ENCODE data around the gene GDF15.
"Not testable (repeated sequence)": the region's sequence is repeated elsewhere in the genome, so short reads cannot be mapped to it uniquely, and the experiment has no call there.

The GDF15 gene

DNA sequence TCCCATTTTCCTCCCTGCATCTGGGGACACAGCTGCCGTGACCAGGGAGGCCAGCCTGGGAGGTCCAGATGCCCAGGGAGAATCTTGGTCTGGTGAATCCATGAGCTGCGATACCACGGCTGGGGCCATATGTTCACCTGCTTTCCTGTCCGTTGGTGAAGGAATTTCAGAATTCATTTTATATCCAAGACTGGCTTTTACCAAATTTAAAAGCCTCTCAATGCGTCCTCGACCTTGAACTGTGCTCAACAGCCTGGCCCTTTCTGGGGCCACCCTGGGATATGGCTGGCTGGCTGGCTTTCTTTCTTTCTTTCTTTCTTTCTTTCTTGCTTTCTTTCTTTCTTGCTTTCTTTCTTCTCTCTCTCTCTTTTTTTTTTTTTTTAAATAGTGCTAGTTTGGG is 22.2 kb upstream of the GDF15 start:
- H3K4me3 ChIP-seq (ENCODE audit: control insufficient read depth, low read depth, low read length), result no peak overlapping the region
- no peak for DNase-seq (ENCODE audit: low read depth)
- no peak for TF ChIP-seq CTCF (IDR thresholded peaks at IDR 0.05; ENCODE audit: control insufficient read depth, insufficient read depth, low read depth, low read length, missing control alignments)

DNA sequence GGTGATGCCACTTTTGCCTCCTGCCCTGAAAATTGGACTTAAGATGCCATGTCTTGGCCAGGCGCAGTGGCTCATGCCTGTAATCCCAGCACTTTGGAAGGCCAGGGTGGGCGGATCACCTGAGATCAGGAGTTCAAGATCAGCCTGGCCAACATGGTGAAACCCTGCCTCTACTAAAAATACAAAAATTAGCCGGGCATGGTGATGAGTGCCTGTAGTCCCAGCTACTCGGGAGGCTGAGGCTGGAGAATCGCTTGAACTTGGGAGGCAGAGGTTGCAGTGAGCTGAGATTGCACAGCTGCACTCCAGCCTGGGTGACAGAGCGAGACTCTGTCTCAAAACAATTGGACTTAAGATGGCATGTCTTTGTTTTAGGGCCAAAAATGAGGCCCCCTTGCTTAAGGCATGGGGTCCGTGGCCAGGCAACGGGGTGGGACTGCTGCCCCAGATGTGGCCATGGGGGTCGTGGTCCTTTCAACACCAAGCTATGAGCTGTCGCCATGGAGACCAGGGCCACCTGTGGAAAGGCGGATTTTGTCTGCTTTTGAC is 21.6 kb upstream of the GDF15 start:
- not testable (repeated sequence) for DNase-seq (ENCODE audit: low read depth); H3K4me3 ChIP-seq (ENCODE audit: control insufficient read depth, low read depth, low read length)

DNA sequence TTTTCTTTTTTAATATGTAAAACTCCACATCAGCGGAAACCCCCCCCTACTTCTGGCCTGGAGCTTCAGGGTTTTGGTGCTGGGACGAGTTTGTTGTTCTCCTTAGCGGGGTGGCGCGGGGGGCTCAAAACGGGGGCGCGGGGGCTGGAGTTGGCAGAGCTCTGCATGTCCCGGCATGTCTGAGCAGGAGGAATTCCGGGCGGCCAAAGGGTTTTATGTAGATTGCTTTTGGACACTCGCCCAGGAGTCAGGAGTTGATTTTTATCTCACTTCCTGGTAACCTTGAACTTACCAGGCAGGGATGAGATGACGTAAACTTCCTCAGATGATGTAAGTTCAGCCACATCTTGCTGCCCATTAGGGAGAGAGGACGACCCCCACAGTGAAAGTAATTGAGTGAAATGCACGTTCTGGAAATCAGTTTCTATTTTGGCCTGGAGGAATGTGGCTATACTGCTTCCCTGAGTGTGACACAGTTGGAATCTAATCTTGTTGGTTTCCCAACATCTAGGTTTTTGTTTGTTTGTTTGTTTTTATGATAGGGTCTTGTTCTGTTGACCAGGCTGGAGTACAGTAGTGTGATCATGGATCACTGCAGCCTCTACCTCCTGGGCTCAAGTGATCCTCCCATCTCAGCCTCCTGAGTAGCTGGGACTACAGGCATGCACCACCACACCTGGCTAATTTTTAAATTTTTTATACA is 21.0 kb upstream of the GDF15 start:
- DNase-seq (ENCODE audit: low read depth), result peak; percentile 98
- H3K4me3 ChIP-seq (ENCODE audit: control insufficient read depth, low read depth, low read length), result no peak overlapping the region
- TF ChIP-seq CTCF (IDR thresholded peaks at IDR 0.05; ENCODE audit: control insufficient read depth, insufficient read depth, low read depth, low read length, missing control alignments), result no peak

- no peak for DNase-seq (ENCODE audit: low read depth)
- TF ChIP-seq CTCF (IDR thresholded peaks at IDR 0.05; ENCODE audit: control insufficient read depth, insufficient read depth, low read depth, low read length, missing control alignments), result no peak
Observed at GRCh38 chr19:18366021-18366435, 19.9 kb upstream of the GDF15 start.

GRCh38 chr19:18368504-18369222 is 17.3 kb upstream of the GDF15 start:
- no peak for DNase-seq (ENCODE audit: low read depth)
- no peak overlapping the region for H3K4me3 ChIP-seq (ENCODE audit: control insufficient read depth, low read depth, low read length)
- no peak for TF ChIP-seq CTCF (IDR thresholded peaks at IDR 0.05; ENCODE audit: control insufficient read depth, insufficient read depth, low read depth, low read length, missing control alignments)

More at GRCh38 chr19:18366021-18366435, 19.9 kb upstream of the GDF15 start:
- no peak overlapping the region for H3K4me3 ChIP-seq (ENCODE audit: control insufficient read depth, low read depth, low read length)

DNA sequence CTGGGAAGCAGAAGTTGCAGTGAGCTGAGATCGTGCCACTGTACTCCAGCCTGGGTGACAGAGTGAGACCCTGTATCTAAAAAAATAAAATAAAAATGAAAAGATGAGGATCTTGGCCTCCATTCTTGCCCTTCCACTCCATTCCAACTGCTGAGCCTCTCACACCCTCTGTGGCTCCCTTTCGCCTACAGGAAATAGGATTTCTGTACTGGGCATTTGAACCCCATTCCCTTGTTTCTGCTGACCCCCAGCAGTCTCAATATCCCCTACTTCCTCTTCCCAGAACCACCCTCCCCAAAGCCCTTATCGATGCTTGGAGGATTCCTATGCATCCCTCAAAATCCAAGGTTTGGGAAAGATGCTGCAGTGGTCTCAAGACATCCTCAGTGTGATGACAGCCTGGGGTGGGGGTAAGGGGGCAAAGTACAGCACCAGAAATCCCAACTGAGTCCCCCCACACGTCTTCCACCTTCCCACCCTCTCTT is 12.5 kb upstream of the GDF15 start:
- no peak for TF ChIP-seq CTCF (IDR thresholded peaks at IDR 0.05; ENCODE audit: control insufficient read depth, insufficient read depth, low read depth, low read length, missing control alignments)
- no peak for DNase-seq (ENCODE audit: low read depth)
- H3K4me3 ChIP-seq (ENCODE audit: control insufficient read depth, low read depth, low read length), result no peak overlapping the region

Data from AG09309 (cell line).